Lower leg skin (tissue), 4 donors: ENCODE results near the gene PTDSS2. TPM values are rescaled to one million over a fixed set of nuclear protein-coding genes. Genes with fewer than 3 reads are reported as not detected.

ENCODE experiments used
- DNase-seq, 2 donors: peaks; one replicate each; pipeline ENCODE4 v3.0.0-alpha.2; 2019; ENCODE audit warnings: low spot score in 2 of 2
- H3K4me3 ChIP-seq: fragments of 200-600 bp; sonication (generic); 2 replicates; pipeline ENCODE4 v1.5.1; 2017; ENCODE audit warnings: mild to moderate bottlenecking, low read depth; ENCODE audit not compliant: poor library complexity, severe bottlenecking
- POLR2A ChIP-seq, 2 donors: fragments of 450-650 bp; IDR thresholded peaks; one replicate each; pipeline ENCODE4 v1.6.1; 2016 to 2017; ENCODE audit warnings: antibody characterized with exemption in 2 of 2, mild to moderate bottlenecking in 1 of 2, moderate library complexity in 1 of 2
- WGBS, 2 donors: methylation state at CpG; one replicate each; pipeline ENCODE4 v1.1.5; 2018; 5-methylcytosine and 5-hydroxymethylcytosine counted together
- intact Hi-C: fragments of 100-400 bp; cut with DNase I; formaldehyde crosslinking; loops from one replicate; pipeline ENCODE4 v1.15.0; 2023; ENCODE audit warnings: low total_unique reads
- total RNA-seq, 4 donors: library from RNA; depleted of rRNA; stranded (reverse); fragments of >200 nt; gene quantifications; one replicate each; pipeline ENCODE4 v1.1.0, GENCODE V29; 2016
- TF ChIP-seq, protein P1 (sequence below), 3 donors: fragments of 450-650 bp; IDR thresholded peaks; one replicate each; pipeline ENCODE4 v1.5.1; 2016; ENCODE audit warnings: antibody characterized with exemption in 3 of 3, mild to moderate bottlenecking in 3 of 3, moderate library complexity in 2 of 3

PTDSS2 gene
- total RNA-seq, 4 donors from 2014 or later, result 35.0 to 108 (median 38.7) TPM

DNA sequence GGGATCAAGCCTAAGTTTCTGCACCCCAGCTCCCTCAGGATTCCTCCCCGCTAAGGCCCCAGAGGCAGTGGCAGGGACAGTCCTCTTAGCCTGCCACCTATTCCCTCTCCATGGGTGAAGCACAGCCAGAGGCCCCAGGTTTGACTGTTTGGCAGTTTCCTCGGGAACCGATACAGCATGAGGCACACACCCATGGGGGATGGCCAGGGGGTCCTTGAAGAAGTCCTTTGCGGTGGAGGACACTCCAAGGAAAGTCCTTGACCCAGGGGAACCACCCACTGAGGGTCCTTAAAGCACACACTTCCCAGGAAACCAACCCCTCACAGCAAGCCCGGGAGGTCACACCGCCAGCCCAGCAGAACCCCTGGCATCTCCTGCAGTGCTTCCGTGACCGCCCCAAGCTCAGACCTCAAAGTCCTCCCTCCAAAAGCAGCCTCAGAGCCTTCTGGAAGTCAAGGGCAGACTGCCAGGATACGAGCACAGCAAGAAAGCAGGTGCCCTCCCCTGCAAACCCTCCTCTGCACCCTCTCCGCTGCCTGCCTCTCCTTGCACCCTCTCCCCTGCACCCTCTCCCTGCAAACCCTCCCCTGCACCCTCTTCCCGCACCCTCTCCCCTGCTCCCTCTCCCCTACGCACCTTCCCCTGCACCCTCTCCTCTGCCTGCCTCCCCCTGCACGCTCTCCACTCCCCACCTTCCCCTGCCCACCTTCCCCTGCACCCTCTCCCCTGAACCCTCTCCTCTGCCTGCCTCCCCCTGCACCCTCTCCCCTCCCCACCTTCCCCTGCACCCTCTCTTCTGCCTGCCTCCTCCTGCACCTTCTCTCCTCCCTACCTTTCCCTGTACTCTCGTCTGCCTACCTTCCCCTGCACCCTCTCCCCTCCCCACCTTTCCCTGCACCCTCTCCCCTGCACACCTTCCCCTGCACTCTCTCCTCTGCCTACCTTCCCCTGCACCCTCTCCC, 36.7 kb upstream of the PTDSS2 start:
- WGBS, 2 donors, result 50 to 53% methylated on average over 13 to 14 of the region's 14 CpGs
- no peak for DNase-seq
- no peak overlapping the region for H3K4me3 ChIP-seq
- no peak for TF ChIP-seq POLR2A (IDR thresholded peaks at IDR 0.05)
- TF ChIP-seq, protein P1, sequence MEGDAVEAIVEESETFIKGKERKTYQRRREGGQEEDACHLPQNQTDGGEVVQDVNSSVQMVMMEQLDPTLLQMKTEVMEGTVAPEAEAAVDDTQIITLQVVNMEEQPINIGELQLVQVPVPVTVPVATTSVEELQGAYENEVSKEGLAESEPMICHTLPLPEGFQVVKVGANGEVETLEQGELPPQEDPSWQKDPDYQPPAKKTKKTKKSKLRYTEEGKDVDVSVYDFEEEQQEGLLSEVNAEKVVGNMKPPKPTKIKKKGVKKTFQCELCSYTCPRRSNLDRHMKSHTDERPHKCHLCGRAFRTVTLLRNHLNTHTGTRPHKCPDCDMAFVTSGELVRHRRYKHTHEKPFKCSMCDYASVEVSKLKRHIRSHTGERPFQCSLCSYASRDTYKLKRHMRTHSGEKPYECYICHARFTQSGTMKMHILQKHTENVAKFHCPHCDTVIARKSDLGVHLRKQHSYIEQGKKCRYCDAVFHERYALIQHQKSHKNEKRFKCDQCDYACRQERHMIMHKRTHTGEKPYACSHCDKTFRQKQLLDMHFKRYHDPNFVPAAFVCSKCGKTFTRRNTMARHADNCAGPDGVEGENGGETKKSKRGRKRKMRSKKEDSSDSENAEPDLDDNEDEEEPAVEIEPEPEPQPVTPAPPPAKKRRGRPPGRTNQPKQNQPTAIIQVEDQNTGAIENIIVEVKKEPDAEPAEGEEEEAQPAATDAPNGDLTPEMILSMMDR (IDR thresholded peaks at IDR 0.05), result no peak
- intact Hi-C loops, result no loop called here

- 47 to 58% methylated on average over 9 of the region's 9 CpGs for WGBS, 2 donors
- intact Hi-C loops, result no loop called here
- TF ChIP-seq, protein P1 (IDR thresholded peaks at IDR 0.05), result no peak
- no peak for TF ChIP-seq POLR2A (IDR thresholded peaks at IDR 0.05)
- DNase-seq, result no peak
- no peak overlapping the region for H3K4me3 ChIP-seq
Measured at GRCh38 chr11:414318-414857, 35.7 kb upstream of the PTDSS2 start.

DNA sequence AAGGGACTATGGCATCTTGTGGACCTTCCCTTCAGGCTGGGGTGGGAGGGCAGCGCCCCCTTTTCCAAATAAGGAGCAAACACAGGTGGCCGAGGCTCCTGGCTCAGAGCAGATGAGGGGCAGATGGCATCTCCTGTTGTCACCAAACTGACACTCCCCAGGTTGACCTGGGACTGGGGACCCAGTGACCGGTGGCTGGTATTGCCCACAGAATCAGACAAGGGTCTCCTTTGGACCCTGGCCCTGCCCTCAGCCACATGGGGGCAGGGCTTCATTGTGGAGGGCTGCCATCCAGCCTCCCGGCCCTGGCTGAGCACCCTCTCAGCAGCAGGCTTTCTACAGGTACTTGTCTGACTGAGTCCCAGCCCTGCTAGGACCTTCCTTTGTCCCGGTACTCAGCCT, 34.4 kb upstream of the PTDSS2 start:
- no peak for DNase-seq
- TF ChIP-seq, protein P1 (IDR thresholded peaks at IDR 0.05), result no peak
- no peak for TF ChIP-seq POLR2A (IDR thresholded peaks at IDR 0.05)
- 51 to 75% methylated on average over 3 to 5 of the region's 5 CpGs for WGBS, 2 donors
- no peak overlapping the region for H3K4me3 ChIP-seq
- intact Hi-C loops, result no loop called here

DNA sequence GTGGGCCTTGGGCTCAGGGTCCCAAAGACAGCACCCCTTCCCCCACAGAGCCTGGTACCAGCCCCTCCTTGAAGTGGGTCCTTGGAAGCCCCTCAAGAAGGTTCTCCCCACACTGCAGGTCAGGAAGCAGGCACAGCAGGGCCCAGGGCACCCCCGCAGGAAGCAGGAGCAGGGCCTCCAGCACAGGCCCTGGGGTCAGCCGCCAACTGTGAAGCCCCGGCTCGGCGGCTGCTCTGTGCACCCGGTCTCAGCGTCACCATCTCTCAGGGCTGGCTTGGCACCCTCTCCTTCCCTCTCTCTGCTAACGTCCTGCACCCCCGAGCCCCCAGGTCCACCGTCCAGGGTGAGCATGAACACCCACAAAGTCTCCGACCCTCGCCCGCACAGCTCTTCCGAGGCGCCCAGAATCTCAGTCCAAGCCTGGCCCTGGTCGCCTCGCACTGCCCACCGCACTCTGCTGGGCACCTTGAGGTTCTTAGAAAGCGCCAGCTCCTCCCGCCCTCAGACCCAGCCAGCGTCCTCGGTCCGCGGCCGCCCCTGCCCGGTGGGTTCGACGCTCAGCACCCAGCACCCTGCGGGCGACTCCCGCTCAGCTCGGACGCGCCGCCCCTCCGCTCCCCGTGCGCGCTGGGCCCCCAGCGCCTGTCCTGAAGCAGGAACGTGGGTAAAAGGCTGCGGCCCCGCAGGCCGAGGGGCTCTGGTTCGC, 33.9 kb upstream of the PTDSS2 start:
- intact Hi-C loops, result no loop called here
- WGBS, 2 donors, result 14 to 20% methylated on average over 2 to 40 of the region's 45 CpGs
- no peak for DNase-seq
- H3K4me3 ChIP-seq, result peak overlapping the region; percentile 52
- TF ChIP-seq POLR2A (IDR thresholded peaks at IDR 0.05), result no peak
- TF ChIP-seq, protein P1 (IDR thresholded peaks at IDR 0.05), result no peak

DNA sequence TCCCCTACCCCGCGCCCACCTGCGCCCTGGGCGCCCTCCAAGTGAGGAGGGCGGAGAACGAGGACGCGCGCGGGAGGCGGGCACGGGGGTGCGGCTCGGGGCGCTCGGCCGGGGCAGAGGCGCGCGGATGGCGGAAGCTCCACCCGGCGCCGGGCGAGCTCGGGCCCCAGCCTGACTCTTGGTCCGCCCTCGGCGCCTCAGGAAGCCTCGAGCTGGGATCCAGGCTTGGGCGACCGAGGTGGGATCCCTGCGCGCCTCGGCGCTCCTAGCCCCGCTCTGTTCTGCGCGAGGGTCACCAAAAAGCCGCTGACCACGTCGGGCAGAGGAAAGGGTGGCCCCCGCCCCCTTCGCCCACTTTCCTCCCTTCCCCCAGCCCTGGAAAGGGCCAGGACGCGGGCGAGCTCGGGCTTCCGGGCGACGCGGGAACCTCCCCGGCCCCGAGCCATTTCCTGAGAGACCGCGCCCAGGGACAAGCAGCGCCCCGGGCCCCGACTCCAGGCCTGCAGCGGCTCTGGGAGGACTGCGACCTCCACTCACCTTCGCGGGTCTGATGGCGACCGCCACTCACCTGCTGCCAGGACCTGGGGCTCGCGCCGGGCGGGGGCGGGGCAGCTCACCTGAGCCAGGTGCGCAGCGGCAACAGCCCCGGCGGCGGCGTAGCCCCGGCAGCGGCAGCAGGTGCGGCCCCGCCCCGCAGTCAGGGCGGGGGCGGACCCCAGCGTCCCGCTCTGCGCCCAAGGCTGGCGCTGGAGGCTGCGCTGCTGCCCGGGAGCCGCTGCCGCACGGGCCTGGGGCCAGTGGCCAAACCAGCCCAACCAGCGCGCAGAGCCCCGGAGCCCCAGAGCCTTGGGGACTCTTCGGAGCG, 33.1 kb upstream of the PTDSS2 start:
- 1 to 7% methylated on average over 5 to 41 of the region's 97 CpGs for WGBS, 2 donors
- no peak for DNase-seq
- H3K4me3 ChIP-seq, result peak overlapping the region; percentile 52
- no peak for TF ChIP-seq POLR2A (IDR thresholded peaks at IDR 0.05)
- intact Hi-C loops, result no loop called here
